HG02970 (cell line): ENCODE results near the gene HSPA1B.
"Not testable (repeated sequence)": the region's sequence is repeated elsewhere in the genome, so short reads cannot be mapped to it uniquely, and the experiment has no call there.

Experiments
- ATAC-seq: cut with Tn5 transposase; IDR thresholded peaks from one replicate; pipeline ENCODE4 v1.9.1; 2021; ENCODE audit warnings: mild to moderate bottlenecking, moderate library complexity, moderate number of reproducible peaks; ENCODE audit not compliant: unreplicated experiment, low FRiP score

HSPA1B gene

DNA sequence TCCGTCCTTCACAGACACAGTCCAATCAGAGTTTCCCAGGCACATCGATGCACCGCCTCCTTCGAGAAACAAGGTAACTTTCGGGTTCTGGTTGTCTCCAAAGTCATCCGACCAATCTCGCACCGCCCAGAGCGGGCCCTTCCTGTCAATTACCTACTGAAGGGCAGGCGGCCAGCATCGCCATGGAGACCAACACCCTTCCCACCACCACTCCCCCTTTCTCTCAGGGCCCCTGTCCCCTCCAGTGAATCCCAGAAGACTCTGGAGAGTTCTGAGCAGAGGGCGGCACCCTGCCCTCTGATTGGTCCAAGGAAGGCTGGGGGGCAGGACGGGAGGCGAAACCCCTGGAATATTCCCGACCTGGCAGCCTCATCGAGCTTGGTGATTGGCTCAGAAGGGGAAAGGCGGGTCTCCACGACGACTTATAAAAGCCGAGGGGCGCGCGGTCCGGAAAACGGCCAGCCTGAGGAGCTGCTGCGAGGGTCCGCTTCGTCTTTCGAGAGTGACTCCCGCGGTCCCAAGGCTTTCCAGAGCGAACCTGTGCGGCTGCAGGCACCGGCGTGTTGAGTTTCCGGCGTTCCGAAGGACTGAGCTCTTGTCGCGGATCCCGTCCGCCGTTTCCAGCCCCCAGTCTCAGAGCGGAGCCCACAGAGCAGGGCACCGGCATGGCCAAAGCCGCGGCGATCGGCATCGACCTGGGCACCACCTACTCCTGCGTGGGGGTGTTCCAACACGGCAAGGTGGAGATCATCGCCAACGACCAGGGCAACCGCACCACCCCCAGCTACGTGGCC lies at the start of gene HSPA1B:
Gene HSPA1B (plus strand): TSS at position 453 of the 794 bp plus-strand sequence. CDS start 213 bp downstream, at position 666.
- ATAC-seq, result peak; percentile 61

GRCh38 chr6:31778193-31778592 lies 49.3 kb upstream of the HSPA1B start:
- ATAC-seq, result no peak

DNA sequence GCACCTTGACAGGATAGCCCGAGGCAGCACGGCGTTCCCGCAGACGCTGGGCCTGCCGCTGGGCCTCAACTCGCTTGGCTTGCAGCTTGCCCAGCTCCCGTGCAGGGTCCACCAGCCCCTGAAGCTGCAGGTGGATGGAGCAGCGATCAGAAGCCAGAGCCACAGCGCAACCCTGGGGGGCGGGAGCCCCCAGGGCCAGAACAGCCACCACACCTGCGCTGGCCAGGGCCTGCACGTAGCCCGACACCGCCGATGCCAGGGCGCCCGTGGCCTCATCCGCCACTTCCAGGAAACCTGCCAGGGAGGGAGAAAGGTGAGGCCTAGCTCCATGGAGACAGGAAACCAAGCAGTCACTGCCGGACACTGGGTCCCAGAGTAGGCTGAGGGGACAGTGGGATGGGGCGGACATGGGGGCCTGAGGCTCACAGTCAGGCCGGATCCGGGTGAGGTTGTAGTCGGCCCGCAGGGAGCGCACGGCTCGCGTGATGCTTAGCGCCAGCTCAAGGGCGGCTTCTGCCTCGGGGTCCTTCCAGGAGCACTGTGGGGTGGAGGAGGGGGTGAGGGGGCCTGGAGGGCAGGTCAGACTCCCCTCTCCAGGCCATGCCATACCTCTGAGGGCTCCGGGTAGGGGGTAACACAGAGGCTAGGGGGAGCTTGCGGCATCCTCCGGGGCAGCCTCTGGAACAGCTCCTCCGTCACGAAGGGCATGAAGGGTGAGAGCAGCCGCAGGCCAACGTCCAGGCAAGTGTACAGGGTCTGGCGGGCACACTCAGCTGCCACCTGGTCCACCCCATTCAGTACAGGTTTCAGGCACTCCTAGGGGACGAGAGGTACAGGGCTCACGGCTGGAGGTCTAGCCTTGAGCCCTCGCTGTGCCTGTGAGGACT lies 48.3 kb upstream of the HSPA1B start:
- ATAC-seq, result no peak

DNA sequence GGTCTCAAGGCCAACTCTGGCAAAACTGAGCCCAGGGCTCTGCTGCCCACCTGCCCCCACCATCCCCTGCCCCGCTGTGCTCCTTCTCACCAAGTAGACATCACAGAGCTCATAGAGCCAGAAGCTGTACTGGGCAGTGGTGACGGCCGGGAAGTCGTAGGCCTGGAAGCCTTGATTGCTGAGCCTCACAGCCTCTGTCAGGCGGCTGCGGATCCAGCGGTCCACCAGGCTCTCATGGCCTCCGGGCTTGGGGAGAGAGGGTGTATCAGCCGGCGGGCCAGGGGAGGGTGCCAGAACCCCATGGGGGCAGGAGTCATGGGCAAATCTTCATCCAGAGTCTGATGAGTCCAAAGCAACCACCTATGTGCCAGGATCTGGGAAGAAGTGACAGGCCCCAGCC lies 47.6 kb upstream of the HSPA1B start:
- no peak for ATAC-seq

DNA sequence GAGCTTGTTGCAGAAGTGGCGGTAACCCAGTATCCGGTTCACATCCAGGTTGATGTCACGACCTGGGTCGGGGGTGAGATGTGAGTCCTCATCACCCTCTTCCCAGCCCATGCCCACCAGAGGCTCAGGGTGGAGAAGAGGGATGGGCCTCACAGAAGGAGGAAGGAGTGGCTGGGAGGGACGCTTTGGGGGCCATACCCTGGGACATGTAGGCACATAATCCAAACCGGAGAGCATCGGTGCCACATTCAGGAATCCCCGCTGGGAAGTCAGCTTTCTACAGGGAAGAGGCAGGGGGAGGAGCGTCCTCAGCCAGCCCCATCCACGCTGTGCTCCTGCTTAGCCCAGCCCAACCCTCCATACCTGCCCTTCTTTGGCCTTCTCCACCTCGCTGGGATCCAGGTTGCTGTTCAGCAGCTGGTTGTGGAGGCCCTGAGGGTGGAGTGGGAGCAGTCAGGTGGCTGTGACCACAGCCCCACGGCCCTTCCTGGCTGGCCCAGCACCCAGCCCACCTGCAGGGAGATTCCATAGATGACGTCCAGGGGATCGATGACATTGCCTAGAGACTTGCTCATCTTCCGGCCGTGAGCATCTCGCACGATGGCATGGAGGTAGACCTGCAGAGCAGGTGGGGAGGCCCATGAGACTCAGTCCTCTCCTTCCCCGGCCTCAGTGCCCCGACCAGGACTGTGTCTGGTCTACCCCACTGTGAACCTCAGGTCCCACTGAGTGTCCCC lies 46.9 kb upstream of the HSPA1B start:
- ATAC-seq, result no peak

- no peak for ATAC-seq
Observed at GRCh38 chr6:31781244-31782125, 46.1 kb upstream of the HSPA1B start.

DNA sequence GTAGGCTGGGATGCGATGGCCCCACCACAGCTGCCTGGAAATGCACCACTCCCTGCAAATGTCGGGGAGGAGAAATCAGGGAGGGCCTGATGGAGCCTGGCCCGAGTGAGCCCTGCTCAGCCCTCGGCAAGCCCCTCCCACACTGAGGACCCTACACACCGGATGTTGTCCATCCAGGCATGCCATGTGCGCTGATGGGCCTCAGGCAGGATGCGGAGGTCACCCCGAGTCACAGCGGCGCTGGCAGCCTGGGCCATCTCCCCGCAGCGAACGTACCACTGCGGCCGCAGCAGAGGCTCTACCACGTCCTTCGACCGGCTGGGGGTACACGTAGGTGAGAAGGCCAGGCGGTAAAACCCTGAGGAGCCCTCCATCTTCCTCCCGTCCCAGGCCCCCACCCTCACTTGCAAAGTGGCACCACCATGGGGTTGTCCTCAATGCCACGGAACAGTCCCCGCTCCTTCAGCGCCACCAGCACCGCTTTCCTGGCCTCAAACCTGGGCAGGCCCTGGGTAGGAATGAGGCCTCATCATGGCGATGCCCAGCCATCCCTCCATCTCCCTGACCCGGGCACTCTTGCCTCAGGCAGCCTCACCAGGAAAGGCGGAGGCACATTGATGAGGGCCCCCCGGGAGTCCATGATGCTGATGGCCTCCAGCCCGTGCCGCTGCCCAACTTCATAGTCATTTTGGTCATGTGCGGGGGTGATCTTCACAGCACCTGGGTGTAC lies 45.2 kb upstream of the HSPA1B start:
- ATAC-seq, result no peak

DNA sequence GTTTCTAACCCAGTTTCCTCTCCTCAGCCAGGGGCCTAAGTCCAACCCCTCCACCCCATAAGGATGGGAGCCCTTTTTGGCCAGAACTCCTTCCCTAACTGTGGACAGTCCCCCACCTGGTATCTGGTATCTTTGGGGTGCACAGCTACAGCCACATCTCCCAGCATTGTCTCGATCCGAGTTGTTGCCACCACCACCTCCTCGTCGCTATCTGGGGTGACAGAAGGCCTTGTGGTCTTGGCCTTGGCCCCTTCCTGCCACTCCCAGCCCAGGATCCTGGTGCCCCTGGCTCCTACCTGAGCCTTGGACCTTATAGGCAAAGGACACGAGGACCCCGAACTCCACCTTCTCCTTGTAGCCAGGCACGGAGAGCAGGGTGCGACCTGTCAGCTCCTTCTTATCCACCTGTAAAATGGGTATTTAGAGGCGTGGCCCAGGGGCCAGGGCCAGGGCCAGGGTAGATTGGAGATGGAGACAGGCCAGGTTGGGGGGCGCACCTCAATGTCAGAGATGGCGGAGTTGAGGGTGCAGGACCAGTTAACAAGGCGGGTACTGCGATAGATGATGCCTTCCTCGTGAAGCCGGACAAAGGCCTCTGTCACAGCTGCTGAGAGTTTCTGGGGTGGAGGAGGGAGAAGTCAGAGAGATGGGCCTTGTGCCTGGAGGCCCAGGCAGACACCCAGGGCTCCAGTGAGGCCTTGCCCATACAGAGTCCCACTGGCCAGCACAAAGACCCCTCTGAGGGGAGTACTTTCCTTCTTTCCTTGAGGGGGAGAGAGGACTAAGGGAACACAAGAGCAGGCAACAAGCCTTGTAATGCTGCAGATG lies 43.2 kb upstream of the HSPA1B start:
- no peak for ATAC-seq

DNA sequence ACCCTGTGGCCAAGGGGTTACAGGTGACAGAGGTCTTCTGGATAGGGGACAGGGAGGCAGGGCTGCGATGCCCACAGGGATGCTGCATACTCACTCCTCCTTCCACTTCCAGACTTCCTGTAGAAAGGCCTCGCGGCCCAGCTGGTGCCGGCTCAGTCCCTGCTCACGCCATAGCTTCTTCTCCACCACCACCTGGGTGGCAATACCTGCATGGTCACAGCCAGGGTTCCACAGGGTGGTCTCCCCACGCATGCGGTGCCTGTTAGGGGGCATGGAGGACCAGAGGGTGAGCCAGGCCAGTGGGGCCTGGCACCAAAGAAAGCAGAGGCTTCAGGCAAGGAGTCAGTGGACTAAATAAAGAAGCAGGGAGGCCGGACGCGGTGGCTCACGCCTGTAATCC lies 42.1 kb upstream of the HSPA1B start:
- no peak for ATAC-seq

- ATAC-seq, result no peak
Observed at GRCh38 chr6:31791324-31792089, 36.0 kb upstream of the HSPA1B start.

DNA sequence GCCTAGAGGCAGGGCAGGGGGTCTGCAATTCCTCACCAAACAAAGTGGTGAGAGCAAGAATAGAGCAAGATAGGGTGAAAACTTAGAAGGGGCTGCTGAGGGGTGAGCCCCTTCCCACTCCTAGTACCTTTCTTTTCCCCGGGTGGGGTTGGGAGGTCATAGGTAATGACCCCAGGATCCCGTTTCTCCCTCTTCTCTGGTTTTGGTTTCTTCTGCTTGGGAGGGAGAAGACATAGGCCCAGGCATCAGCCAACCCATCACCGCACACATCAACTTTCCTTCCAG lies 35.5 kb upstream of the HSPA1B start:
- no peak for ATAC-seq

DNA sequence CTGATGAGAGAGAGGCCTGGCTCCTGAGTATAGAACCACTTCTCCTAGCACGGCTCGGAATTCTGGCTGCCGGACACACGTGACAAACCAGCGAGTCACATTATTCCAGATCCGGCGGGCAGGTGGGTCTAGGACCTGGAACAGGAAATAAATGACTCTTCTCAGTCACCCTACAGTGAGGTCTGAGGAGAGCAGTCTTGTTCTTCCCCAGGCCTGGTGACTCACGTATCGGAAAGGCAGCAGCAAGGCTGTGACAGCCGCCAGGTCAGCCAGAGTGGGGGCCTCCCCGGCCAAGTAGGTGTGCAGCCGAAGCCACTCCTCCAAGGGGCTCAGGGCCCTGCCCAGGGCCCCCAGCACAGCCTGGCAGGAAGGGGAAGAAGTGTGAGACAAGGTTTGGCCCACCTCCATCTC lies 34.8 kb upstream of the HSPA1B start:
- ATAC-seq, result no peak

DNA sequence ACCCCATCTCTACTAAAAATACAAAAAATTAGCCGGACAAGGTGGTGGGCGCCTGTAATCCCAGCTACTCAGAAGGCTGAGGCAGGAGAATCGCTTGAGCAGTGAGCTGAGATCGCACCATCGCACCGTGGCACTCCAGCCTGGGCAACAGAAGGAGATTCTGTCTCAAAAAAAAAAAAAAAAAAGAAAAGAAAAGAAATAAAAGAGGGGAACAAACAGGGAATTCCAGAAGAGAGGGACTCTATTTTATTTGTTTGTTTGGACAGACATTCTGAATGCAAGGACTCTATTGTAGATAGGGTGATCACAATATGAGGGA lies 33.7 kb upstream of the HSPA1B start:
- ATAC-seq, result not testable (repeated sequence)

- ATAC-seq, result no peak
Observed at GRCh38 chr6:31794294-31794865, 33.2 kb upstream of the HSPA1B start.

- no peak for ATAC-seq
Observed at GRCh38 chr6:31794866-31795615, 32.5 kb upstream of the HSPA1B start.

GRCh38 chr6:31795616-31796298 lies 31.8 kb upstream of the HSPA1B start, which contains the start of gene VARS1:
VARS1 (minus strand) TSS chr6:31795752; CDS start chr6:31795217, 535 bp downstream.
- peak; percentile 77 for ATAC-seq
